IPS-NIHi7 (cell line): ENCODE data around the gene PHLDB2.
A peak's percentile ranks its signal among the peaks of the same experiment; 100 is the strongest.
"Not testable (repeated sequence)": the region's sequence is repeated elsewhere in the genome, so short reads cannot be mapped to it uniquely, and the experiment has no call there.

ENCODE experiments used
- DNase-seq: peaks from one replicate; pipeline ENCODE4 v3.0.0; 2012; ENCODE audit warnings: mixed read lengths; ENCODE audit errors: extremely low spot score

The PHLDB2 gene

DNA sequence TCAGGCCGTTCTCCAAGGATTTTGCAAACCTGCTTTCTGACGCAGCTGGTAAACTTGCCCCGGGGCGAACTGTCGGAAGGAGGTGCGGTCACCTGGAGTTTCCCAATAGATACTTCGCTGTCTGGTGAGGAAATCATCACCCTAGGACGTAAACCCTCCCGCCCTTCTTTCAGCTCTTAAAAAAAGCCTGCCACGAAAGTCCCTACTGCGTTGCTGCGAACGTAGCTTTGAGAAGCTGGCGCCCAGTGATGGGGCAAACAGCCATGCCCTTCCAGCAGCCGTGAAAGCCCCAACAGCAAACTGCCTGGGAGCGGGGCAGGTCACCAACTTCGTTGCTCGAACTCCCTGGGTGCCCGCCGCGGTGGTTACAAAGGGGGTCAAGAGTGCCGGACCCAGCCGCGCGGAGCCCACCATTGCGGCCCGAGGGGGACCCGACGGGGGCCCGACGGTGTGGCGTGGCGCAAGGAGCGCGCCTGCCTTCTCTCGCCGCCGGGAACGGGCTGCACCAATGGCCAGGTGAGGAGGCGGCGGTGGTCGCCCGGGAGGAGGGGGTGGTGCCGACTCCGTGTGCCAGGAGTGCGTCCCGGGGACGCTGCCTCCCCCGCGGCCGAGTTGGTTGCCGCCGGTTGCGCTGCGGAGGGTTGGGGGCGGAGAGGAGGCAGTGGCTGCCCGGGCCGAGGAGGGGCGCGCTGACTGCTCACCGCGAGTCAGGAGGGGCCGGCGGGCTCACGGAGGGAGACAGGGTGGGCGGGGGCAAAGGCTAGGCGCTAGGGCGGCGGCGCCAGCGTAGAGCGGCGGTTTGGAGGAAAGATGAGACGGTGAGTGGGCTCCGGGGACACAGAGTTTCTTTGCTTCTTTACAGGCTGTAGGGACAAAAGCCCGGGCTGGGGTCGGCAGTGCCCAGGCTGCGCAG lies at the start of gene PHLDB2:
TSS of gene PHLDB2 (plus strand) at position 205 of the 913 bp plus-strand sequence. CDS start 24,813 bp downstream, outside the sequence.
- peak; percentile 92 for DNase-seq

- no peak for DNase-seq
These were observed 48.2 kb upstream of the PHLDB2 start for GRCh38 chr3:111810909-111811308.

GRCh38 chr3:111811811-111812210 lies 47.3 kb upstream of the PHLDB2 start:
- DNase-seq, result no peak

DNA sequence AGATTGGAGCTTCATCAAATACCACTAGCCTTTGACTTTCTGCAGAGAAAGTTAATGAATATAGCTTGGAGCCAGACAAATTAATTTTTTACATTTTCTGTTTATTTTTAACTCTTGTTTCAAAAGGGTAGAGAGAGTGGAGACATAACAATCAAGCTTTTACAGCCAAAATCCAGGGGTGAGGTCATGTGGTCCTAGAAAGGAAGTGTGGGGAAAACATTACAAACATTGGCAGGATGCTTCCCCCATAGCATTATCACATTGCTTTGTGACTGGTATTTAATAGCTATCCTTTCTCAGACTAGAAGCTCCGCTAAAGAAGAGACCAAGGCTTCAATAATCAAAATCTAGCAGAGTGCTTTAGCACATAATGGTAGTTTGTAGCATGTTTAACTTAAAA lies 46.4 kb upstream of the PHLDB2 start:
- DNase-seq, result no peak

GRCh38 chr3:111813441-111813840 lies 45.6 kb upstream of the PHLDB2 start:
- DNase-seq, result no peak

GRCh38 chr3:111813979-111814378 lies 45.1 kb upstream of the PHLDB2 start:
- no peak for DNase-seq

- DNase-seq, result not testable (repeated sequence)
These were observed 42.3 kb upstream of the PHLDB2 start for GRCh38 chr3:111816771-111817170.

DNA sequence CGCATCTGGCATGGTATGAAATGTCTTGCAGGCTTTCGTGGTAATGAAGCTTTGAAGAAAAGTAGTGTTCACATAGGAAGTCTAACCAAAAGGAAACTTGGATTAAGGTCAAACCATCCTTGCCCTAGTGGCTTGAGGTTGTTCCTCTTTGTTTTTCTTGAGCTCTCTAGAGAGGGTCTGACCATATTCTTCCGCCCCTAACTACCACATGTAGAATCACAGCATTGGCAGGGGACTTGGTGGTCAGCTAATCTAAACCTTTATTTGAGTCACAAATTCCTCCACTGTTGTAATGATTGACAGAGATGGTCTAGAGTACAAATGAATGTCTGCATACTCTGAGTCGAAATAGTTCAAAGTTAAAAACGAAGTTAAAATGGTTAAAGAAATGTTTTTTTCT lies 39.1 kb upstream of the PHLDB2 start:
- DNase-seq, result no peak

DNA sequence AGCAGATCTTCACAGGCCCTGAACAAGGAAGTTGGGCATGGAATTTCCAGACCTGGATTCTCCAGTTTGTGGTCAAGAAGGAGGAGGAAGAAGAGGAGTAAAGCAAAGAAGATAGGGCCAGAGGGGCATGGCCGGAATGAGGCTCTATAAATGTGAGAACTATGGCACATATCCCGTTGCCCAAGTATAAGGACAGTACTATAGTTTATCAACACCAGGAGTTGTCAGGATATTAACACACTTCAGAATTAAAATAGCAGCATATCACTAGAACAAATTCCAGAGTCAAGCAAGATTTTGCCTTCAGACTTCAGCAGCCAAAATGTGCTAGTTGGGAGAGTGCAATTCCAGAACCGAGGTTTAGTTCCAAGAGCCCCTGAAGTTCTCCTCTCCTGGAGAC lies 38.4 kb upstream of the PHLDB2 start:
- DNase-seq, result no peak

- DNase-seq, result no peak
These were observed 37.2 kb upstream of the PHLDB2 start for GRCh38 chr3:111821891-111822290.

GRCh38 chr3:111822804-111823203 lies 36.3 kb upstream of the PHLDB2 start:
- DNase-seq, result no peak

- DNase-seq, result no peak
These were observed 35.7 kb upstream of the PHLDB2 start for GRCh38 chr3:111823341-111823855.

- DNase-seq, result no peak
These were observed 34.7 kb upstream of the PHLDB2 start for GRCh38 chr3:111824351-111824750.

- DNase-seq, result no peak
These were observed 31.2 kb upstream of the PHLDB2 start for GRCh38 chr3:111827871-111828270.

GRCh38 chr3:111828530-111828929 lies 30.5 kb upstream of the PHLDB2 start:
- no peak for DNase-seq

GRCh38 chr3:111829023-111829422 lies 30.0 kb upstream of the PHLDB2 start:
- no peak for DNase-seq

DNA sequence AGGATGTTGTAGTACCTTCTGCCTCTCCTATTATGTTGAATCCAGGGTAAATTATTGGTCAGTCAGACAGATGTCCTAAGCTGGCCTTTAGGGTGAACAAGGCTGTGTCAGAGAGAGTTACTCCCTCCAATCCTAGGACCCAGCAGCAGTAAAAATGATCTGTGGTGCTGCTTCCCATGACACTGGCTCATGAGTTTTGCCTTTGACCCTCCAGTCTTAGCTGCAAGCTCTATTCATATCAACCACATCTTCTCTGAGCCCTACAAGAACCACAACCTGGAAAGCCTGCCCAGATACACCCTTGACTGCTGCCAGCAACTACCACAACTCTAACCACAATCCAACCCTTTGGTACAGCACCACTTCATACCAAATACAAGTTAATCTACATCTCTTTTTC lies 27.2 kb upstream of the PHLDB2 start:
- DNase-seq, result no peak

DNA sequence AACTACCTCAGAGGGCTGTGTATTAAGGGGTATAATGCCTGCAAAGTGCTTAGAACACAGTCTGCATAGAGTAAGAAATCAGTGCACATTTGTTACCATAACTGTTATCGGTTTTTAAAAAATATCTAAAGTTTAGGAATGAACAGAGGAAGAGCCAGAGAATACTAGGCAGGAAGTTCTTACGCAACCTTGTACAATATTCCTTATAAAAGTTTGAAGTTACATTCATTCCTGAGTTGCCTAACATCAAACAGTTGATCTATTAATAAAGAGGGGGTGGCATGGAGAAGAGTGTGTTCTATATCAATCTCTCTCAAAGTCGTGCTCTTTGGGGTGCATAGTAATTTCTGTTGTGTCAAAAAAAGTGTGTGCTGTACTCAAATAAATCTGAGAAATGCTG lies 22.0 kb upstream of the PHLDB2 start:
- no peak for DNase-seq

GRCh38 chr3:111838133-111838532 lies 20.9 kb upstream of the PHLDB2 start:
- no peak for DNase-seq

- no peak for DNase-seq
These were observed 13.0 kb upstream of the PHLDB2 start for GRCh38 chr3:111846039-111846438.

DNA sequence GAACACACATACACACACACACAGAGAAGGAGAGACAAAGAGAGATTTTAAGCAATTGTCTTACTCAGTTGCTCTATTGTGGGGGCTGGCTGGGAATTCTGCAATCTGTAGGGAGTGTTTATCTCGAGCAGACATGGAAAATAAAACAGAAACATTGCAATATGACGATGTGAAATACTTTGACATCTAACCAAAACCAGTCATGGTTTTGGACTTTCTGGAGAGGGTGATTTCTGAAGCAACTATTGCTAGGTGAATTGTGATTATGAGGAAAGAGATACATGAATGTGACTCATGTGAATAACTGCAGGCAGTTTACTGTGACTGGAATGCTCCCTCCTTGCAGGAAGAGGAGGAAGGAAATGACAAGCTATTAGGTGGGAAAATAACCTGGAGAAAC lies 12.3 kb upstream of the PHLDB2 start:
- DNase-seq, result no peak

GRCh38 chr3:111848283-111848682 lies 10.8 kb upstream of the PHLDB2 start:
- no peak for DNase-seq

DNA sequence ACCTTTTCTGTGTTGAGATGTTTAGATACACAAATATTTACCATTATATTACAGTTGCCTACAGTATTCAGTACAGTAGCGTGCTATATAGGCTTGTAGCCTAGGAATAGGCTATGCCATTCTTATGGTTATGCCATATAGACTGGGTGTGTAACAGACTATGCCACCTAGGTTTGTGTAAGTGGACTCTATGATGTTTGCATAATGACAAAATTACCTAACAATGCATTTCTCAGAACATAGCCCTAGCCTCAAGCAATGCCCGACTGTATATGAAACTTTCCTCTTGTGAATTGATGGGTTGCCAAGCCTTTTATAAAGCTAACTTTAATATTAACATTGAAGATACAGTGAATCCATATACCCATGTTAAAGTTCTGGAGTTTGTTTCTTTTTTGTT lies 10.3 kb upstream of the PHLDB2 start:
- no peak for DNase-seq
